Testis (tissue), 5 donors: ENCODE measurements around the gene ETDB. TPM values are rescaled to one million over a fixed set of nuclear protein-coding genes. Genes with fewer than 3 reads are reported as not detected.
"Not testable (repeated sequence)": the region's sequence is repeated elsewhere in the genome, so short reads cannot be mapped to it uniquely, and the experiment has no call there.

Experiments
- DNase-seq: peaks from one replicate; pipeline ENCODE4 v3.0.0-alpha.2; 2019
- H3K27ac ChIP-seq, 2 donors: fragments of 200-600 bp; sonication (generic); one replicate each; pipeline ENCODE4 v1.5.1; 2019
- H3K27me3 ChIP-seq: fragments of 200-600 bp; sonication (generic); one replicate; pipeline ENCODE4 v1.5.1; 2019
- H3K36me3 ChIP-seq: fragments of 200-600 bp; sonication (generic); one replicate; pipeline ENCODE4 v1.5.1; 2017; ENCODE audit warnings: low read depth; ENCODE audit errors: missing control alignments
- H3K4me1 ChIP-seq: fragments of 200-600 bp; sonication (generic); one replicate; pipeline ENCODE4 v1.5.1; 2019
- H3K4me3 ChIP-seq, 2 donors: fragments of 200-600 bp; sonication (generic); one replicate each; pipeline ENCODE4 v1.5.1; 2017 to 2019
- H3K9me3 ChIP-seq: fragments of 200-600 bp; sonication (generic); one replicate; pipeline ENCODE4 v1.5.1; 2017
- POLR2A ChIP-seq: fragments of 450-650 bp; IDR thresholded peaks from one replicate; pipeline ENCODE4 v1.6.1; 2017; ENCODE audit warnings: antibody characterized with exemption, mild to moderate bottlenecking, moderate library complexity
- WGBS, 2 donors: methylation state at CpG; one replicate each; pipeline ENCODE4 v1.1.5; 2018; 5-methylcytosine and 5-hydroxymethylcytosine counted together
- intact Hi-C: fragments of 100-400 bp; cut with DNase I; formaldehyde crosslinking; loops from one replicate; pipeline ENCODE4 v1.15.1; 2023; ENCODE audit warnings: low total_unique reads
- long read RNA-seq, 2 donors: transcript quantifications; one replicate each; lab custom pipeline, GENCODE V29; 2026
- polyA plus RNA-seq: library from polyadenylated mRNA; stranded (reverse); fragments of 350-450 nt; fragmentation: Illumina TruSeq; extraction: RNeasy Lipid Tissue Mini Kit (QIAGEN cat#74804); gene quantifications from one replicate; pipeline ENCODE4 v1.2.3, GENCODE V29; 2014; ENCODE audit warnings: low read depth, low replicate concordance; ENCODE audit not compliant: insufficient read depth
- total RNA-seq, 2 donors: library from RNA; depleted of rRNA; stranded (reverse); fragments of >200 nt; gene quantifications; one replicate each; pipeline ENCODE4 v1.2.3, GENCODE V29; 2016
- TF ChIP-seq, protein P1 (sequence below), 3 experiments: fragments of 450-650 bp in 2 of 3; fragments of 200-600 bp in 1 of 3; sonication (generic) in 1 of 3; IDR thresholded peaks; one replicate each; pipeline ENCODE4 v1.5.1; 2016 to 2019; ENCODE audit warnings: antibody characterized with exemption in 3 of 3, mild to moderate bottlenecking in 2 of 3, moderate library complexity in 1 of 3

ETDB gene
- 1 to 10 TPM; 2.0 to 2.7 TPM for total RNA-seq
- 17.4 TPM for polyA plus RNA-seq
- long read RNA-seq, donor 1, result 0 reads
- long read RNA-seq, donor 2, result 0 reads

DNA sequence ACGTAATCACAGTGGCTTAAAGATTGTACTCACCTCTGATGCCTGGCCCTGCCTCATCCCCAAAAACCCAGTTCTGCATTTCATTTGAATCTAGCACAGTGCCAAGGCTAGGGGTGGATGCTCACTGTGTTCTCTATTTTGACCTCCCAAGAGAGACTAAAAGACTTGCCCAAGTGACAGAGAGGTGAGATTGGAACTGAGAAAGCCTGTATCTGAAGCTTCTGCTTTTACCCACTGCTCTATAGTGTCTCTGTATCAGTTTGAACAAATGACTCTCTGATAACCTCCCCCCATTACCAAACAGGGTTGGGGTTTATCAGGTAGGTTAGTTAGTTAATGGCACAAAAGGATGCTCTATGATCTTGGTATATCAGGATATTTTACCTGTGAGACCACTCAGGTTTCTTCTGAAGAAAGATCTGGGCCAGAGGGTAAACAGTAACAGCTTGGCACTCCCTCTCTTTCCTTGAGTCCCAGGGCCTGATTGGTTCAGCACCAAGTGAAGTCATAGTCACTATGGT, at the start of gene ETDB:
Gene ETDB (minus strand): TSS at position 471 of the 521 bp plus-strand sequence. CDS start 1,265 bp downstream, outside the sequence.
- H3K27ac ChIP-seq, H3K4me1 ChIP-seq, H3K36me3 ChIP-seq, intact Hi-C loops, H3K9me3 ChIP-seq, H3K4me3 ChIP-seq, DNase-seq, H3K27me3 ChIP-seq: not testable (repeated sequence)
- no CpG with 5 or more reads among the region's 1 CpG for WGBS, 2 donors

DNA sequence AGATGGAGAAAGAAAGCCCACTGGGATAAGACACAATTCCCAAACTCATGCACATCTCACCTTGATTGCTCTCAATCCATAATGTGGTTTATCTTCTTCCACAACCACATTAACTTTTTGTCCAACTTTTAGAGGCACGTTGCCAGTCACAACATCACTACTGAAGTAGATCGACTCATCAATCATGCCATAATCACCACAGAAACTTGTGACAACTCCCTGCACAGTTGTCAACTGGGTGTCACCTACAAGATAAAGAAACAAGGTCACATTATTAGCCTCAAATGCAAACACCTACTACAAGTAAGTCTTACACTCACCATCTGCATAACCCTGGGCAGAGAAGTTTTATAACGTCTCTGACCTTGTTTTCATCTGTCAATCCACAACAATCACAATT, 49.2 kb upstream of the ETDB start:
- 65 to 87% methylated on average over 3 of the region's 3 CpGs for WGBS, 2 donors
- H3K27ac ChIP-seq, H3K36me3 ChIP-seq, DNase-seq, intact Hi-C loops, H3K4me3 ChIP-seq, H3K27me3 ChIP-seq, H3K9me3 ChIP-seq, H3K4me1 ChIP-seq: not testable (repeated sequence)

DNA sequence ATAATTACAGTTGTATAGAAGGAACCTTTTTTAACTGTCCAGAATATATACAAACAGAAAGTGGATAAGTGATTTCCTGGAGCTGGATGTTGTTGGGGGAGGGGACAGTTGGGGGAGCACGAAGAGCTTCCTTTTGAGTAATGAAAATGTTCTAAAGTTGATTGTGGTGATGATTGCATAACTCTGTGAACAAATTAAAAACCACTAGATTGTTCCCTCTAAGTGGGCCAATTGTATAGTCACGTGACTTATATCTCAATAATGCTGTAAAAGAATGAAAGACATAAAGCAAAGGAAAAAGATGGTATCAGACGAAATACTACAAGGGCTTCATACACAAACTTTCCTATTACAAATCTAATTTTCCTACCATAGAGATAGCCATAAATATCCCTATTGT, 48.2 kb upstream of the ETDB start:
- Histone ChIP-seq H3K4me3 (no peak overlapping the region), H3K9me3 (no peaks in the 10 kb centered on the region), H3K4me1 (no peaks in the 10 kb centered on the region), H3K36me3 (no peaks in the 10 kb centered on the region), H3K27me3 (no peaks in the 10 kb centered on the region), H3K27ac (no peak overlapping the region)
- DNase-seq, result no peak
- intact Hi-C loops, result no loop called here
- WGBS, 2 donors, result 44 to 57% methylated on average over 3 of the region's 3 CpGs
- TF ChIP-seq, protein P1, sequence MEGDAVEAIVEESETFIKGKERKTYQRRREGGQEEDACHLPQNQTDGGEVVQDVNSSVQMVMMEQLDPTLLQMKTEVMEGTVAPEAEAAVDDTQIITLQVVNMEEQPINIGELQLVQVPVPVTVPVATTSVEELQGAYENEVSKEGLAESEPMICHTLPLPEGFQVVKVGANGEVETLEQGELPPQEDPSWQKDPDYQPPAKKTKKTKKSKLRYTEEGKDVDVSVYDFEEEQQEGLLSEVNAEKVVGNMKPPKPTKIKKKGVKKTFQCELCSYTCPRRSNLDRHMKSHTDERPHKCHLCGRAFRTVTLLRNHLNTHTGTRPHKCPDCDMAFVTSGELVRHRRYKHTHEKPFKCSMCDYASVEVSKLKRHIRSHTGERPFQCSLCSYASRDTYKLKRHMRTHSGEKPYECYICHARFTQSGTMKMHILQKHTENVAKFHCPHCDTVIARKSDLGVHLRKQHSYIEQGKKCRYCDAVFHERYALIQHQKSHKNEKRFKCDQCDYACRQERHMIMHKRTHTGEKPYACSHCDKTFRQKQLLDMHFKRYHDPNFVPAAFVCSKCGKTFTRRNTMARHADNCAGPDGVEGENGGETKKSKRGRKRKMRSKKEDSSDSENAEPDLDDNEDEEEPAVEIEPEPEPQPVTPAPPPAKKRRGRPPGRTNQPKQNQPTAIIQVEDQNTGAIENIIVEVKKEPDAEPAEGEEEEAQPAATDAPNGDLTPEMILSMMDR (IDR thresholded peaks at IDR 0.05), result no peak
- TF ChIP-seq POLR2A, result no peak

DNA sequence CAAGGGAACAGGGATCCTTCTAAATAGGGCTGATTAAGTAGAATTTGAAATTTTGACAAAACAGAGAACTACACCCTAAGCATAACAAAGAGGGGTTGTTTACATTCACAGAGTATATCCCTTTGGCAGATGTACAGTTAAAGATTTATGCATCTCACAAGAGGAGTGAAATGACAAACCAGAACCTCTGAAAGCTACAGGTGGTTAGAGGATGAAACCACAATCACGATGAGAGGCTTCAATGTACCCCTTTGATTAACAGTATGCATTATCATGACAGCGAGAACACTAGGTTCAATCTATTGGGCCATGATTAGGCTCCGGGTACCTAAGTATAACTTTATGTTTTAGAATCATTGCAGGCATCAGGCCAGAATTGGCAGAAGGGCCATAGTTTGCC, 34.4 kb upstream of the ETDB start:
- WGBS, 2 donors, result no CpG with 5 or more reads among the region's 3 CpGs
- H3K36me3 ChIP-seq, H3K4me1 ChIP-seq, H3K9me3 ChIP-seq, H3K27ac ChIP-seq, H3K27me3 ChIP-seq, DNase-seq, intact Hi-C loops, H3K4me3 ChIP-seq: not testable (repeated sequence)

DNA sequence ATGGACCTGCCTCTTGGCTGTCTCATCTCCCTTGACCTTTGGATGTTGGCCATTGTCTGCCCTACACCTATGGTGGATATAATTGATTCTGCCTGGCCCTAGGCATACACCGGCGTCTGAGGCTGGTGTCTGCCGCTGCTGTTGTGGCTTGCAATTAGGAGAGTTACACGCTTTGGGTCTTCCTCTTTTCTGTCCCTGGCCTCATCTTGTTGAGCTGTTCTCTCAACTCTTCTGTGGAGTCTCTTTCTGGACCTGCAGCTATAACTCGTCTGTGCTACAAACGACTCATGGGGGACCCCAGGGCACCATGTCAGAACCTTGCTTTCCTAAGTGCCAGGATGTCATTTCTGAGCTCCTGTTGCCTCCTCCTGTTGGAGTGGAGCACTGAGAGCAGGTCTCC, 5.8 kb upstream of the ETDB start:
- intact Hi-C loops, H3K27ac ChIP-seq, H3K9me3 ChIP-seq, H3K4me1 ChIP-seq, DNase-seq, H3K36me3 ChIP-seq, H3K27me3 ChIP-seq, H3K4me3 ChIP-seq: not testable (repeated sequence)
- no CpG with 5 or more reads among the region's 6 CpGs for WGBS, 2 donors

DNA sequence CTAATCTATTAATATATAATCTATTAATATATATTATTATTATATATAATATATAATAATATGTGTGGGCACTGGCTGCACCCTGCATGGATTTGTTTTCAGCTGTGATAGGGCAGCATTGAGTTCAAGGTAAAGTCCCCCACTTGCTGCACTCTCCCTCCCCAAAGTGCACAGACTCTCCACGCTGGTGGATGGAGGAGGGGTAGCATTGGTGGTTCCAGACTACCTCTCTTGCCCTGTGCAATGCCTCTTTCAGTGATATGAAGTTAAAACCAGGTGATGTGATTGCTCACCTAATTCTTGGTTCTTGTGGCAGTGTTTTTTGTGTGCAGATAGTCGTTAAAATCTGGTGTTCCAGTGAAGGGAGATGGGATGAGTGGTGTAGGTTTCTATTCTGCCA, 4.3 kb downstream of the ETDB start:
- 83% methylated on average over 1 of the region's 2 CpGs; no CpG with 5 or more reads in 1 of the 2 donors for WGBS, 2 donors
- intact Hi-C loops, H3K36me3 ChIP-seq, H3K27me3 ChIP-seq, H3K4me3 ChIP-seq, DNase-seq, H3K9me3 ChIP-seq, H3K4me1 ChIP-seq, H3K27ac ChIP-seq: not testable (repeated sequence)

DNA sequence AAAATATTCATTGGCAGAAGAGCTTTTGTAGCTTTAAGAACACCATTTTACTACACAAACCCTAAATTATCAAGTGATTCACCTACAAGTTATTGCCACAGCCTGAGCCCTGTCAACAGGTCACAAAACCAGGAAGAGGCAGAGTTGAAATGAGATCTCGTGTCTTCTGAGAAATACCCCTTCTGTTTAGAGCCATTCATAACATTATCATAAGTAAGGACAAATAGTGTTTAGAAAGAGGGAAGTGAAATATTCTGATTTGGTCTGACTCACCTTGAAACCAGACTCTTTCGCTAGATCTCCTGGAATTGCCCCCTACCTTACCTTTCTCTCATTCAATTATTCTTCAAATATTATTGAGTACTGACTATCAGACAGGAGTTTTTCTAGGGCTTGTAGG, 5.9 kb downstream of the ETDB start:
- Histone ChIP-seq H3K27ac (no peak overlapping the region), H3K27me3 (no peaks in the 10 kb centered on the region), H3K9me3 (no peaks in the 10 kb centered on the region), H3K4me1 (no peaks in the 10 kb centered on the region), H3K4me3 (no peak overlapping the region), H3K36me3 (no peaks in the 10 kb centered on the region)
- DNase-seq, result no peak
- TF ChIP-seq POLR2A, result no peak
- TF ChIP-seq, protein P1 (IDR thresholded peaks at IDR 0.05), result no peak
- intact Hi-C loops, result no loop called here
- WGBS, 2 donors, result 69 to 84% methylated on average over 2 of the region's 2 CpGs
